Activated naive CD8-positive, alpha-beta T cell treated with anti-CD3 and anti-CD28 coated beads, Interleukin-2, amount 50 U/mL, for 16 hours (primary cell): ENCODE data around the gene ENTPD6.
"Not testable (repeated sequence)": the region's sequence is repeated elsewhere in the genome, so short reads cannot be mapped to it uniquely, and the experiment has no call there.

Experiments used
- DNase-seq: peaks from one replicate; pipeline ENCODE4 v3.0.0-alpha.2; 2020; ENCODE audit warnings: low read depth, low spot score

The ENTPD6 gene

GRCh38 chr20:25195014-25195961 is at the start of gene ENTPD6:
TSS of gene ENTPD6 (plus strand) at chr20:25195712. CDS start at chr20:25206537, 10,825 bp downstream.
- peak; percentile 81 for DNase-seq

GRCh38 chr20:25146976-25147375 is 48.5 kb upstream of the ENTPD6 start:
- DNase-seq = no peak

- no peak for DNase-seq
Measured at GRCh38 chr20:25147716-25148115, 47.8 kb upstream of the ENTPD6 start.

- DNase-seq = peak; percentile 42
Measured at GRCh38 chr20:25148181-25148981, 47.1 kb upstream of the ENTPD6 start.

- no peak for DNase-seq
Measured at GRCh38 chr20:25148982-25149846, 46.3 kb upstream of the ENTPD6 start.

- no peak for DNase-seq
Measured at GRCh38 chr20:25150016-25150415, 45.5 kb upstream of the ENTPD6 start.

GRCh38 chr20:25158043-25158442 is 37.5 kb upstream of the ENTPD6 start:
- no peak for DNase-seq

GRCh38 chr20:25160467-25160866 is 35.0 kb upstream of the ENTPD6 start:
- DNase-seq = no peak

- DNase-seq = no peak
Measured at GRCh38 chr20:25160897-25161296, 34.6 kb upstream of the ENTPD6 start.

GRCh38 chr20:25165128-25165527 is 30.4 kb upstream of the ENTPD6 start:
- no peak for DNase-seq

GRCh38 chr20:25166105-25166782 is 29.3 kb upstream of the ENTPD6 start:
- not testable (repeated sequence) for DNase-seq

- no peak for DNase-seq
Measured at GRCh38 chr20:25173321-25173720, 22.2 kb upstream of the ENTPD6 start.

- no peak for DNase-seq
Measured at GRCh38 chr20:25173886-25174308, 21.6 kb upstream of the ENTPD6 start.

GRCh38 chr20:25176184-25176583 is 19.3 kb upstream of the ENTPD6 start:
- no peak for DNase-seq

- no peak for DNase-seq
Measured at GRCh38 chr20:25177890-25178321, 17.6 kb upstream of the ENTPD6 start.

- no peak for DNase-seq
Measured at GRCh38 chr20:25178563-25179438, 16.7 kb upstream of the ENTPD6 start.

GRCh38 chr20:25179439-25180089 is 15.9 kb upstream of the ENTPD6 start:
- DNase-seq = no peak

- DNase-seq = not testable (repeated sequence)
Measured at GRCh38 chr20:25184391-25184790, 11.1 kb upstream of the ENTPD6 start.

- DNase-seq = no peak
Measured at GRCh38 chr20:25187220-25187619, 8.3 kb upstream of the ENTPD6 start.
